ENCODE measurements around the gene MAGI2. TPM values are rescaled to one million over a fixed set of nuclear protein-coding genes. Genes with fewer than 3 reads are reported as not detected.

Gene MAGI2
- total RNA-seq, 1 experiment from 2014 or later, result 14.3 TPM

- no peak overlapping the region for H2AK5ac ChIP-seq (ENCODE audit: insufficient read length, low read length)
- peaks cover 0 to 8% (median 0%) of the 10 kb centered on the region in 3 experiments; a peak in 3 of 7 replicates for H3K36me3 Mint-ChIP-seq (ENCODE audit: insufficient read depth in 1 of 3, low read depth in 3 of 3)
- no peak overlapping the region for H3K23ac ChIP-seq (ENCODE audit: insufficient read length, low read depth, low read length)
- no peak overlapping the region for H3K18ac ChIP-seq (ENCODE audit: insufficient read length, low read depth, low read length)
- no peak overlapping the region for H2BK15ac ChIP-seq (ENCODE audit: low read depth, low read length)
- no peaks in the 10 kb centered on the region; a peak in 1 of 5 replicates for H3K9me3 Mint-ChIP-seq
- no peak overlapping the region for H3K14ac ChIP-seq (ENCODE audit: insufficient read depth, low read length)
- H4K5ac ChIP-seq (ENCODE audit: insufficient read length, low read depth, low read length), result no peak overlapping the region
- no peak overlapping the region for H3T11ph ChIP-seq (ENCODE audit: low read length)
- H4K91ac ChIP-seq (ENCODE audit: insufficient read length, low read depth, low read length), result no peak overlapping the region
- H2AFZ ChIP-seq (ENCODE audit: low read length), result no peak overlapping the region
- no peak overlapping the region for H3K4ac ChIP-seq (ENCODE audit: low read depth, low read length)
- DNase-seq, result no peak
- no peaks in the 10 kb centered on the region for H3K27me3 Mint-ChIP-seq (ENCODE audit: low read depth)
- no peak overlapping the region for H3K4me2 ChIP-seq (ENCODE audit: insufficient read depth, insufficient read length, low read length)
- H2BK20ac ChIP-seq (ENCODE audit: low read depth, low read length, poor library complexity, severe bottlenecking), result no peak overlapping the region
- H3K27ac Mint-ChIP-seq, result no peak overlapping the region
- WGBS (ENCODE audit: extremely low coverage, insufficient read length, low lambda C conversion rate), result no CpG with 5 or more reads among the region's 9 CpGs
- no peak overlapping the region for H3K56ac ChIP-seq (ENCODE audit: insufficient read length, low read depth, low read length)
- no peak overlapping the region for H3K4me3 Mint-ChIP-seq
- H2BK5ac ChIP-seq (ENCODE audit: insufficient read length, low read length), result no peak overlapping the region
- H4K8ac ChIP-seq (replicated peaks; ENCODE audit: insufficient read length, low read depth, low read length), result no peak overlapping the region
- no peak for TF ChIP-seq CTCF (conservative IDR thresholded peaks at IDR 0.05)
- no peak overlapping the region for H3K9ac ChIP-seq (ENCODE audit: extremely low read depth, insufficient read length, low read length)
- H3K79me1 ChIP-seq (ENCODE audit: insufficient read depth, low read depth, low read length, poor library complexity, severe bottlenecking), result no peaks in the 10 kb centered on the region
- H3K23me2 ChIP-seq (ENCODE audit: insufficient read length, low read depth, low read length, poor library complexity, severe bottlenecking), result no peaks in the 10 kb centered on the region
- no peaks in the 10 kb centered on the region; the same call in 1 of the 2 replicates for H3K4me1 ChIP-seq (ENCODE audit: insufficient read depth, low read length)
- H3K27me3 ChIP-seq (ENCODE audit: insufficient read depth, low read length), result no peaks in the 10 kb centered on the region
- no peak overlapping the region for H3K27ac ChIP-seq (ENCODE audit: insufficient read length, low read depth, low read length)
- peaks cover 0 to 3% of the 10 kb centered on the region in 2 experiments; a peak in 1 of 4 replicates for H3K4me1 Mint-ChIP-seq
- H2BK12ac ChIP-seq (ENCODE audit: insufficient read length, low read depth, low read length), result no peak overlapping the region
- no peaks in the 10 kb centered on the region for H4K20me1 ChIP-seq (ENCODE audit: control insufficient read depth, insufficient read depth, insufficient read length)
- no peak overlapping the region for H2BK120ac ChIP-seq (ENCODE audit: low read depth, low read length, poor library complexity, severe bottlenecking)
- H3K9me3 ChIP-seq (ENCODE audit: control insufficient read depth, low read depth, low read length), result no peaks in the 10 kb centered on the region
- no peaks in the 10 kb centered on the region for H3K79me2 ChIP-seq (ENCODE audit: insufficient read depth, low read length)
These were observed 1311.8 kb downstream of the MAGI2 start for GRCh38 chr7:78141522-78142281.
